ENCODE data around the gene ACR. TPM values are rescaled to one million over a fixed set of nuclear protein-coding genes. Genes with fewer than 3 reads are reported as not detected.
A peak's percentile ranks its signal among the peaks of the same experiment; 100 is the strongest.
"Not testable (repeated sequence)": the region's sequence is repeated elsewhere in the genome, so short reads cannot be mapped to it uniquely, and the experiment has no call there.

The ACR gene
- total RNA-seq, 1 donor = not detected

DNA sequence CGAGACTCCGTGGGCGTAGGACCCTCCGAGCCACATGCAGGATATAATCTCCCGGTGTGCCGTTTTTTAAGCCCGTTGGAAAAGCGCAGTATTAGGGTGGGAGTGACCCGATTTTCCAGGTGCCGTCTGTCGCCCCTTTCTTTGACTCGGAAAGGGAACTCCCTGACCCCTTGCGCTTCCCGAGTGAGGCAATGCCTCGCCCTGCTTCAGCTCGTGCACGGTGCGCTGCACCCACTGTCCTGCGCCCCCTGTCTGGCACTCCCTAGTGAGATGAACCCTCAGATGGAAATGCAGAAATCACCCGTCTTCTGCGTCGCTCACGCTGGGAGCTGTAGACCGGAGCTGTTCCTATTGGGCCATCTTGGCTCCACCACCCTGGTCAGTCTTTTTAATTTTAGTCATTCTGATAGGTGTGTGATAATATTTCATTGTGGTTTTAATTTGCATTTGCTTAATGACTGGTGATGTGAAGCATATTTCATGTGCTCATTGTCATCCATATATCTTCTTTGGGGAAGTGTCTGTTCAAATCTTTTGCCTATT, 19.0 kb downstream of the ACR start:
- TF ChIP-seq, protein P1, sequence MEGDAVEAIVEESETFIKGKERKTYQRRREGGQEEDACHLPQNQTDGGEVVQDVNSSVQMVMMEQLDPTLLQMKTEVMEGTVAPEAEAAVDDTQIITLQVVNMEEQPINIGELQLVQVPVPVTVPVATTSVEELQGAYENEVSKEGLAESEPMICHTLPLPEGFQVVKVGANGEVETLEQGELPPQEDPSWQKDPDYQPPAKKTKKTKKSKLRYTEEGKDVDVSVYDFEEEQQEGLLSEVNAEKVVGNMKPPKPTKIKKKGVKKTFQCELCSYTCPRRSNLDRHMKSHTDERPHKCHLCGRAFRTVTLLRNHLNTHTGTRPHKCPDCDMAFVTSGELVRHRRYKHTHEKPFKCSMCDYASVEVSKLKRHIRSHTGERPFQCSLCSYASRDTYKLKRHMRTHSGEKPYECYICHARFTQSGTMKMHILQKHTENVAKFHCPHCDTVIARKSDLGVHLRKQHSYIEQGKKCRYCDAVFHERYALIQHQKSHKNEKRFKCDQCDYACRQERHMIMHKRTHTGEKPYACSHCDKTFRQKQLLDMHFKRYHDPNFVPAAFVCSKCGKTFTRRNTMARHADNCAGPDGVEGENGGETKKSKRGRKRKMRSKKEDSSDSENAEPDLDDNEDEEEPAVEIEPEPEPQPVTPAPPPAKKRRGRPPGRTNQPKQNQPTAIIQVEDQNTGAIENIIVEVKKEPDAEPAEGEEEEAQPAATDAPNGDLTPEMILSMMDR (IDR thresholded peaks at IDR 0.05; ENCODE audit: insufficient read depth, low read length) = peak; percentile 28
- peak overlapping the region; percentile 67 for H3K4me3 ChIP-seq (ENCODE audit: low read depth, low read length)
- DNase-seq (ENCODE audit: low read depth) = peak; percentile 12

DNA sequence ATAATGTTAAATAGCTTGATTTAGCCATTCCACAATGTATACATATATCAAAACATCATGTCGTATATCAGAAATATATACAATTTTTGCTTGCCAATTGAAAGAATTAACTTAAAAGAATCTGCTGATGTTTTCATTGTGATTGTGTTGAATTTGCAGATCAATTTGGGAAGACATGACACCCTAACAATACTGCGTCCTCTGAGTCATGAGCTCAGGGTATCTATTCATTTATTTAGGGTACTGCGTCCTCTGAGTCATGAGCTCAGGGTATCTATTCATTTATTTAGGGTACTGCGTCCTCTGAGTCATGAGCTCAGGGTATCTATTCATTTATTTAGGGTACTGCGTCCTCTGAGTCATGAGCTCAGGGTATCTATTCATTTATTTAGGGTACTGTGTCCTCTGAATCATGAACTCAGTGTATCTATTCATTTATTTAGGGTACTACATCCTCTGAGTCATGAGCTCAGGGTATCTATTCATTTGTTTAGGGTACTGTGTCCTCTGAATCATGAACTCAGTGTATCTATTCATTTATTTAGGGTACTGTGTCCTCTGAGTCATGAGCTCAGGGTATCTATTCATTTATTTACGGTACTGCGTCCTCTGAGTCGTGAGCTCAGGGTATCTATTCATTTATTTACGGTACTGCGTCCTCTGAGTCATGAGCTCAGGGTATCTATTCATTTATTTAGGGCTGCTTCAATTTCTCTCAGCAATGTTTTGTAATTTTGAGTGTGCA, 21.8 kb downstream of the ACR start:
- peak; percentile 67 for DNase-seq (ENCODE audit: low read depth)
- H3K4me3 ChIP-seq (ENCODE audit: low read depth, low read length) = not testable (repeated sequence)

DNA sequence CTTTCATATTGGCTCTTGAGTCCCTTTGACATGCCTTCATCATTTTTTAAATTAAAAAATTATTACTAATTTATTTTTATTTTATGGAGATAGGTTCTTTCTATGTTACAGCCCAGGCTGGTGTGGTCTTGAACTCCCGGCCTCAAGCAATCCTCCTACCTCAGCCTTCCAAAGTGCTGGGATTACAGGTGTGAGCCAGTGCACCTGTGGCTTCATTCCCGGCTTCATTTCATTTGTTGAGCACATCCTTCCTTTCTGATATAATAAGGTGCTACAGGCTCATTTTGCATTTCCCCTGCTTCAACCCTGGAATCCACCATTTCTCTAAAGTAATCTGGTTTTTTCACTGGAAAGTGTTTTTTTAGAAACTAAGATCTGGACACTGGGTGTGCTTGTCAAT, 23.8 kb downstream of the ACR start:
- DNase-seq (ENCODE audit: low read depth) = not testable (repeated sequence)

DNA sequence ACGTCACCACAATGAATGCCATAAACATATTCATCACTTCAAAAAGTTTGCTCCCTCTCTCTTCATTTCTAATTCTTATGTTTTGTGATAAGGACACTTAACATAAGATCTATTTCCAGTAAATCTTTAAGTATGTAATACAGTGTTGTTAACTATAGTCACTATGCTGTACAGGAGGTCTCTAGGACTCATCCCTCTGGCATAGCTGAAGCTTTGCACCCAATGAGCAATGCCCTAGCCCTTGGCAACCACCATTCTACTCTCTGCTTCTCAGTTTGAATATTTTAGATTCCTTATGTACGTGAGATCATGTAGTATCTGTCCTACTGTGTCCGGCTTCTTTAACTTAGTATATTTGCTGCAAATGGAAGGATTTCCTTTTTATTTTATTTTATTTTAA, 26.3 kb downstream of the ACR start:
- not testable (repeated sequence) for H3K4me3 ChIP-seq (ENCODE audit: low read depth, low read length); DNase-seq (ENCODE audit: low read depth)

More for the DNA sequence above, 23.8 kb downstream of the ACR start:
- H3K4me3 ChIP-seq (ENCODE audit: low read depth, low read length) = not testable (repeated sequence)

DNA sequence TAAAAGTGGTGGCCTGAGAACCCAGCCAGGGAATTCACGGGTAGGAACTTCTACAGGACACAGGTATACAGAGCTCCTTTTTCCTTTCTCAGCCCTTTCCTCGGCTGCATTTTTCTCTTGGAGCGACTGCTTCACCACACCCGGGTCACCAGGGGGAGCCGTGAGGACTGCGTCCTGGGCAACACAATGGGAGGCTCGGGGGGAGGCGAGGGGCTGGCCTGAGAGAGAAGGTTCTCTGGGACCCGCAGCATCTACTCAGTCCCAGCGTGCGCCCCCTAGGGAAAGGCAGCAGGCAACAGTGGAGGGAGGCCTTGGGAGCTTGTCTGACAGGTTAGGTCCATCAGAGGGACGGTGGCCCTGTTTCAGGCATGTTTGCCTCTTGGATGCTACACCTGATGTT, 37.1 kb downstream of the ACR start:
- DNase-seq (ENCODE audit: low read depth) = peak; percentile 22
- H3K4me3 ChIP-seq (ENCODE audit: low read depth, low read length) = not testable (repeated sequence)
- TF ChIP-seq, protein P1 (IDR thresholded peaks at IDR 0.05; ENCODE audit: insufficient read depth, low read length) = peak; percentile 54

DNA sequence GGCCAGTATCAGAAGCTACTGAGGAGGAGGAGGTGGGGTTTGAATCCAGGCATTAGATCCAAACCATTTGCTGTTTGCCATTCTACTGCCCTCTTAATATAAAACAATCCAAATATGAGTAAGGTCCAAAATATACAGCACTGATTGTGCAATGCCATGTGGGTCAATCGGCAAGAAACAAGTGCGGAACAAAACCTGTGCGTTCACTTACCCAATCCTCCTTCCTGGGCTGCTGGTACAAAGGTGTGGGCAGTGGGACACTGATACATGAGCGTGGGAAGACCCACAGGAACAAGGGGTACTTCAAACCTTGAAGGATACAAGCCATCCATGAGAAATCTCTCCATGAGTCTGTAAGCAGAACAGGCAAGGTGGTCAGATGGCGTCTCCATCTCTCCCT, 39.6 kb downstream of the ACR start:
- H3K4me3 ChIP-seq (ENCODE audit: low read depth, low read length); DNase-seq (ENCODE audit: low read depth): not testable (repeated sequence)

DNA sequence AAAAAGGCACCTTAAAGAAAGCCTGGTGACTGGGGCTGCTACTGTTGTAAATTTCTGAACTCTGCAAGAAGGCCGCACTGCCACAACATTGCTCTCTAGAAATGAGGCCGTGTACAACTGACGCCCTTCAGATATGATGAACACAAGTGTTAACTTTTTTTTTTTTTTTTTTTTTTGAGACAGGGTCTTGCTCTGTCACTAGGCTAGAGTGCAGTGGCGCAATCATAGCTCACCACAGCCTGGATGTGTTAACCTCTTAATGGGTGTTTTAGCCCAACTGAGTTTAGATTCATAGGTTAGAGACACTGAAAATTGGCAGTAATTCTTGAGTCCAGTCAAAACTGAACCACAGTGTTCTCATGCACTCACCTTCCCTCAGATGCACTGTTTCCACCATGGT, 42.2 kb downstream of the ACR start:
- not testable (repeated sequence) for H3K4me3 ChIP-seq (ENCODE audit: low read depth, low read length)

DNA sequence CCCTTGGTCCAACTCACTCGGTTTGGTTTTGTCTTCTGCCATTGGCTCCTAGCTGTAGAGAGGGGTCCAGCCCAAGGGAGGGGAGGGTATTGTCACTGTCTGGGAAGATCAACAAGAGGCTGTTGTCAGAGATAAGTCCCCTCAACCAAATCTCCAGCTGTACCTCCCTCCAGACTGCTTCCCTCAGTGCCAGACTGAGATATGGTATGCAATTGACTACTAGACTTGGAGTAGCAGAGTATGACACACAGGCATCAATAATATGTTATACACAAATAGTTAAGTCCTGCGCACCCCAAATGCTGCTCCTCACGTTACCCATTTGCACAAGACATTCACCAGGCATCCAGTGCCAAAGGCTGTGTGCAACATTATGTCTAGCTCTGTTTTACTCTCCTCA, 44.2 kb downstream of the ACR start:
- DNase-seq (ENCODE audit: low read depth) = not testable (repeated sequence)
- H3K4me3 ChIP-seq (ENCODE audit: low read depth, low read length) = peak overlapping the region; percentile 14

More for the DNA sequence above, 42.2 kb downstream of the ACR start:
- not testable (repeated sequence) for DNase-seq (ENCODE audit: low read depth)

DNA sequence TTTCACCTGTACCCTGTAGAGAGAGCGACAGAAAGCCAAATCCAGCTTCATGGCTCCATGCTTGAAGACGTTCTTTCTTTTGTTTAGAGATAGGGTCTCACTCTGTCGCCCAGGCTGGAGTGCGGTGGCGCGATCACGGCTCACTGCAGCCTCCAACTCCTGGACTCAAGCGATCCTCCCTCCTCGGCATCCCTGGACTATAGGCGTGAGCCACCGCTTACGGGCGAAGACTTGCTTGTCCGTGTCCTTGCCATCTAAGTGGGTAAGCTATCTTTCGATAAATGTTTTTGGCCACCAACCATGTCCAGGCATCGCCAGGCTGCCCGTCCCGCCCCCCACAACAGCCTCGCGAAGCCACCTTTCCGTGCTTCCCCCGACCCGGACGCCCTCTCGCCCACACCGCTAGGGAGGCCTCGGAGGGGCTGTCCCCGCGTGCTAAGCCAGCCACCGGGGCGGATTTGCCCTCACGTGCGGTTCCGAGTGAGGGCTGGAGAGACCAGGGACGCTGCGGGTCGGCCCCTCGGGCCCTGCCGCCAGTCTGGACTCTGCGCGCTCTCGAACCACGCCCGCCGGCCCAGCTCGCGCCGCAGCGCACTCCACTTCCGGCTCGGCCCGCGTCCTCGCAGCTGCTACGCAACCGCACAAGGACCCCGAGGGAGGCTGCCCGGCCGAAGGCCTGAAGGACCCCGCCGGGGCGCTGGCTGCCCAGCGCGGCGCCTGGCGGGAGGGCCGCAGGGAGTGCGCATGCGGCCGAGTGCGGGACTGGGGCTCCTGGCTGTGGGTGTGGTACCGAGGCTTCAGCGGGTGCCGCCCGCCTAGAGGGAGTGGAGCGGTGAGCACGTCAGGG, 45.3 kb downstream of the ACR start, which contains the start of gene RABL2B:
TSS of gene RABL2B (minus strand) at position 604 of the 847 bp plus-strand sequence. CDS start 1,342 bp downstream, outside the sequence.
- DNase-seq (ENCODE audit: low read depth) = peak; percentile 87

DNA sequence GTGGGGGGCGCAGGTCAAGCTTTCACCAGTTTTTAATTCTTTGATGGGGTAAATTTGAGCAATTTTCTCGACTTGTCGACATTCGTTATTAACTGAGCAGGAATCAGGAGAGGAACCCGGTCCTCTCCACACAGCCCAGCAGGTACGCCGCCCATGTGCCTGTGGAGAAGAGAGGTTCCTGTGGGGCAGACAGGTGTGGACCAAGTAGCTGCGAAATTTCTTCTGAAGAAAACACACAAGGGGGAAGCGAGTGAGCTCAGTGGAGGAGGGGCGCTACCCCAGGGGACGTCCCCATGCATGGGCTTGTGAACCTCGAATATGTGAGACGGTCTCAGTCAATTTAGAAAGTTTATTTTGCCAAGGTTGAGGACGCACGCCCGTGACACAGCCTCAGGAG, 45.9 kb downstream of the ACR start:
- DNase-seq (ENCODE audit: low read depth) = not testable (repeated sequence)

More for the DNA sequence above, 45.3 kb downstream of the ACR start, which contains the start of gene RABL2B:
- H3K4me3 ChIP-seq (ENCODE audit: low read depth, low read length) = peak within 1 kb of the TSS; percentile 70

DNA sequence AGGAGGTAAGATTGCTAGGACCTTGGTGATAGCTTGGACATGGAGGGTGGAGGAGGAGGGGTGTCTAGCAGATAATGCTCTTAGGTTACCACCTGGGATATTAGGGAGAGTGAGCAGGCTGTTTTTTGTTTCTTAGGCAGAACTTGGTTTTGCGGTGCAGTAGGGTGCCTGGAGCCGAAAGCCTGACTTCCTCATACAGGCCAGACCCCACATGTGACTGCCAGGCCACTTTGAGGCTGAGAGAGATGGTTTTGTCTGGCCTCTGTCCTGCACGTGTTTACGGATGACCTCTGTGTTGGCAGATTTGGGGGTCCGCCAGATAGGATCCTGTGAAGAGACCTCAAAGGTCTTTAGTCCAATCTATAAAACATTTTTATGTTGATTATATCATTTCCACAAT, 47.3 kb downstream of the ACR start:
- not testable (repeated sequence) for DNase-seq (ENCODE audit: low read depth); H3K4me3 ChIP-seq (ENCODE audit: low read depth, low read length)

More for the DNA sequence above, 45.9 kb downstream of the ACR start:
- H3K4me3 ChIP-seq (ENCODE audit: low read depth, low read length) = peak overlapping the region; percentile 70

DNA sequence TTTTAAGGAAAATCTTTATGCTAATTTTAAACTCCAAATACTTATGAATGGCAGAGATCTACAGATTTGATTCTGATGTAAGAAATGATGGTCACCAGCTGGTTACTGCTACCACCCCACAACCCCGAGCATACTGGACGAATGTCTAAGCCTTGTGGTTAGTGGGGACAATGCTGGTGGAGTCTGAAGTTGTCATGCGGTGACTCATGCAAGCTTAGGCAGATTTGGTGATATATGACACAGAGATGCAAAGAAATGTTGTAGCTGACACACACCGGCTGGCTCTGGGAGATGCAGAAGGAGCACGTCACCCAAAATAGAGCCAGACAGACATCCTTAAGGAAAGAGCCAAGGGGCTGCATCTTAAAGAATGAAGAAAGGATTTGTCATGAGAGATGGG, 48.9 kb downstream of the ACR start:
- DNase-seq (ENCODE audit: low read depth) = not testable (repeated sequence)

More for the DNA sequence above, 48.9 kb downstream of the ACR start:
- not testable (repeated sequence) for H3K4me3 ChIP-seq (ENCODE audit: low read depth, low read length)
